SH-SY5Y (cell line): ENCODE measurements around the gene KANK3.

Experiments used
- GATA2 ChIP-seq: IDR thresholded peaks from 2 replicates; pipeline ENCODE4 v1.6.1; 2011; ENCODE audit warnings: mild to moderate bottlenecking, low read depth, low read length
- GATA3 ChIP-seq: IDR thresholded peaks from 2 replicates; pipeline ENCODE4 v1.6.1; 2011; ENCODE audit warnings: low read depth, mild to moderate bottlenecking, low read length, moderate library complexity

- TF ChIP-seq GATA2 (no peak), GATA3 (no peak)
Measured at GRCh38 chr19:8342684-8343482, at the start of gene KANK3.
